Vagina (tissue), 2 donors: Measurements from ENCODE around the gene ZNF512. TPM values are rescaled to one million over a fixed set of nuclear protein-coding genes. Genes with fewer than 3 reads are reported as not detected.

Experiments used
- DNase-seq, 2 donors: peaks; one replicate each; pipeline ENCODE4 v3.0.0-alpha.2; 2017; ENCODE audit errors: extremely low spot score in 2 of 2
- H3K27ac ChIP-seq: fragments of 200-600 bp; sonication (generic); one replicate; pipeline ENCODE4 v1.5.1; 2019
- H3K27me3 ChIP-seq: fragments of 200-600 bp; sonication (generic); one replicate; pipeline ENCODE4 v1.5.1; 2019
- H3K36me3 ChIP-seq, 2 donors: fragments of 200-600 bp; sonication (generic); one replicate each; pipeline ENCODE4 v1.5.1; 2017 to 2019
- H3K4me1 ChIP-seq: fragments of 200-600 bp; sonication (generic); one replicate; pipeline ENCODE4 v1.5.1; 2019
- H3K4me3 ChIP-seq, 2 donors: fragments of 200-600 bp; sonication (generic); 1 replicate in 1 of 2; 2 replicates in 1 of 2; pipeline ENCODE4 v1.5.1; 2016 to 2019
- H3K9me3 ChIP-seq: fragments of 200-600 bp; sonication (generic); one replicate; pipeline ENCODE4 v1.5.1; 2019
- POLR2A ChIP-seq, 2 donors: fragments of 450-650 bp; IDR thresholded peaks; one replicate each; pipeline ENCODE4 v1.6.1; 2017; ENCODE audit warnings: antibody characterized with exemption in 2 of 2, mild to moderate bottlenecking in 2 of 2, moderate library complexity in 2 of 2
- POLR2AphosphoS5 ChIP-seq, 2 donors: sonication (generic); formaldehyde crosslinking; IDR thresholded peaks; one replicate each; pipeline ENCODE4 v1.9.0; 2017; ENCODE audit warnings: antibody characterized with exemption in 2 of 2, mild to moderate bottlenecking in 2 of 2, low read depth in 1 of 2; ENCODE audit not compliant: insufficient read depth in 1 of 2
- intact Hi-C: fragments of 100-400 bp; cut with DNase I; formaldehyde crosslinking; loops from one replicate; pipeline ENCODE4 v1.15.1; 2023
- total RNA-seq: library from RNA; depleted of rRNA; stranded (reverse); fragments of >200 nt; gene quantifications from one replicate; pipeline ENCODE4 v1.2.3, GENCODE V29; 2016
- TF ChIP-seq, protein P1 (sequence below), 3 experiments: fragments of 450-650 bp in 2 of 3; fragments of 200-600 bp in 1 of 3; sonication (generic) in 1 of 3; IDR thresholded peaks; one replicate each; pipeline ENCODE4 v1.5.1; 2017 to 2019; ENCODE audit warnings: antibody characterized with exemption in 3 of 3, mild to moderate bottlenecking in 2 of 3, moderate library complexity in 2 of 3

ZNF512 gene
- total RNA-seq, 1 donor from 2014 or later: 35.4 TPM

DNA sequence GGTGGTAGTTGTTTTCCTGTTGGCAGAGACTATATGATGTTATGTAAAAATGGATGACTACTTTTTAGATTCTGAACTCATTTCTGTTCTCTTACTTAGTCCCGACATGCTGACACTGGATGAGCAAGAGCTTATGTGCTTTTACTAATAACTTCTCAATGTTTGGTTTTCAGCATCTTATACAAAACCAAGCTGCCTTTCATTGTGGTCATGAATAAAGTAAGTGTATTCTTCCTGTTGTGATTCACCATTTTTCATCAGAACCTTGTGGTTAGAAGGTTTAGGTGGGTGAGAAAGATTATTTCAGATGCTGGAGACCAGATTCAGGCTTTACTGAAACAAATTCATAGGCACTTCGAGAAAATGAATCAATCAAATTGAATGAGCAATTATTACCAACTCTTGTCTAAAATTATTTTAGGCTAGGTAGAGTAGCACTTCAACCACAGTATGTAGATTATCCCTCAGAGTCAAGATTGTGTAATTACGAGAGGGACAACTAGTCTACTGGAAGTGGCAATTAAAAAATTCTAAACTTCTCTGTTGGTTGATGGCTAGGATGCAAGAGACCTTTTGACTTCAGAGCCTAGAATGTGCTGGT lies 55.3 kb downstream of the ZNF512 start:
- no peak for DNase-seq
- H3K4me3 ChIP-seq: no peak overlapping the region
- intact Hi-C loops: no loop called here
- peaks cover 8 to 85% of the 10 kb centered on the region in 2 donors for H3K36me3 ChIP-seq
- H3K27me3 ChIP-seq: no peaks in the 10 kb centered on the region
- H3K27ac ChIP-seq: no peak overlapping the region
- no peaks in the 10 kb centered on the region for H3K4me1 ChIP-seq
- H3K9me3 ChIP-seq: no peaks in the 10 kb centered on the region
- TF ChIP-seq POLR2A (IDR thresholded peaks at IDR 0.05): no peak

GRCh38 chr2:27638709-27639108 lies 55.9 kb downstream of the ZNF512 start:
- intact Hi-C loops: no loop called here
- no peaks in the 10 kb centered on the region for H3K4me1 ChIP-seq
- H3K27ac ChIP-seq: no peak overlapping the region
- no peaks in the 10 kb centered on the region for H3K27me3 ChIP-seq
- H3K9me3 ChIP-seq: no peaks in the 10 kb centered on the region
- no peak for DNase-seq
- H3K36me3 ChIP-seq: peaks cover 8 to 80% of the 10 kb centered on the region in 2 donors
- TF ChIP-seq POLR2AphosphoS5 (IDR thresholded peaks at IDR 0.05; ENCODE audit: insufficient read depth in 1 of 2, low read depth in 1 of 2) (no peak), POLR2A (IDR thresholded peaks at IDR 0.05) (no peak)
- TF ChIP-seq, protein P1, sequence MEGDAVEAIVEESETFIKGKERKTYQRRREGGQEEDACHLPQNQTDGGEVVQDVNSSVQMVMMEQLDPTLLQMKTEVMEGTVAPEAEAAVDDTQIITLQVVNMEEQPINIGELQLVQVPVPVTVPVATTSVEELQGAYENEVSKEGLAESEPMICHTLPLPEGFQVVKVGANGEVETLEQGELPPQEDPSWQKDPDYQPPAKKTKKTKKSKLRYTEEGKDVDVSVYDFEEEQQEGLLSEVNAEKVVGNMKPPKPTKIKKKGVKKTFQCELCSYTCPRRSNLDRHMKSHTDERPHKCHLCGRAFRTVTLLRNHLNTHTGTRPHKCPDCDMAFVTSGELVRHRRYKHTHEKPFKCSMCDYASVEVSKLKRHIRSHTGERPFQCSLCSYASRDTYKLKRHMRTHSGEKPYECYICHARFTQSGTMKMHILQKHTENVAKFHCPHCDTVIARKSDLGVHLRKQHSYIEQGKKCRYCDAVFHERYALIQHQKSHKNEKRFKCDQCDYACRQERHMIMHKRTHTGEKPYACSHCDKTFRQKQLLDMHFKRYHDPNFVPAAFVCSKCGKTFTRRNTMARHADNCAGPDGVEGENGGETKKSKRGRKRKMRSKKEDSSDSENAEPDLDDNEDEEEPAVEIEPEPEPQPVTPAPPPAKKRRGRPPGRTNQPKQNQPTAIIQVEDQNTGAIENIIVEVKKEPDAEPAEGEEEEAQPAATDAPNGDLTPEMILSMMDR (IDR thresholded peaks at IDR 0.05): no peak
- H3K4me3 ChIP-seq: no peak overlapping the region

GRCh38 chr2:27640722-27641245 lies 57.9 kb downstream of the ZNF512 start:
- Histone ChIP-seq H3K27me3 (no peaks in the 10 kb centered on the region), H3K9me3 (no peaks in the 10 kb centered on the region), H3K4me3 (no peak overlapping the region), H3K4me1 (no peaks in the 10 kb centered on the region), H3K36me3 (peaks cover 6 to 66% of the 10 kb centered on the region in 2 donors), H3K27ac (no peak overlapping the region)
- intact Hi-C loops: no loop called here
- no peak for TF ChIP-seq POLR2A (IDR thresholded peaks at IDR 0.05)
- no peak for DNase-seq

- TF ChIP-seq POLR2A (IDR thresholded peaks at IDR 0.05) (no peak), POLR2AphosphoS5 (IDR thresholded peaks at IDR 0.05; ENCODE audit: insufficient read depth in 1 of 2, low read depth in 1 of 2) (no peak)
- TF ChIP-seq, protein P1 (IDR thresholded peaks at IDR 0.05): no peak
- DNase-seq: no peak
- Histone ChIP-seq H3K4me3 (no peak overlapping the region), H3K9me3 (no peaks in the 10 kb centered on the region), H3K4me1 (no peaks in the 10 kb centered on the region), H3K36me3 (peaks cover 4 to 67% of the 10 kb centered on the region in 2 donors), H3K27me3 (no peaks in the 10 kb centered on the region), H3K27ac (no peak overlapping the region)
- intact Hi-C loops: no loop called here
These were observed 62.4 kb downstream of the ZNF512 start for GRCh38 chr2:27645197-27645596.

GRCh38 chr2:27647289-27647688 lies 64.4 kb downstream of the ZNF512 start:
- DNase-seq: no peak
- Histone ChIP-seq H3K4me1 (no peaks in the 10 kb centered on the region), H3K36me3 (peaks cover 4 to 67% of the 10 kb centered on the region in 2 donors), H3K9me3 (no peaks in the 10 kb centered on the region), H3K27ac (no peak overlapping the region), H3K27me3 (no peaks in the 10 kb centered on the region), H3K4me3 (no peak overlapping the region)
- intact Hi-C loops: no loop called here
- TF ChIP-seq POLR2A (IDR thresholded peaks at IDR 0.05) (no peak), POLR2AphosphoS5 (IDR thresholded peaks at IDR 0.05; ENCODE audit: insufficient read depth in 1 of 2, low read depth in 1 of 2) (no peak)
- TF ChIP-seq, protein P1 (IDR thresholded peaks at IDR 0.05): no peak

DNA sequence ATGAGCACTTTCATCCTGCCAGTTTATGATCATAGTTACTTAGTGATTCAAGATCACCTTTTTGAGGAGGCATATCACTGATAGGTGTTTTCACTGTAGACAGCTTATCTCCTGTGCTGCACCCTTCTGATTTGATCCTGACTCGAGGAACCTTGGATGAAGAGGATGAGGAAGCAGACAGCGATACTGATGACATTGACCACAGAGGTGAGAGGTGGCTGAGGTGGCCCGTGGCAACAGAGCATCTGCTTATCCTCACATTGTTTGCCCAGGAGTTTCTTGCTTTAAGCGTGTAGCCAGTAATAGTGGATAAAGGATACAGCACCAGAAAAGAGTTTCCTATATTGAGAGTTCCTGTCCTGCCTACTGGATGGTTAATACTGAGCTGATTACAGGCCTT lies 64.9 kb downstream of the ZNF512 start:
- Histone ChIP-seq H3K36me3 (peaks cover 4 to 67% of the 10 kb centered on the region in 2 donors), H3K9me3 (no peaks in the 10 kb centered on the region), H3K27ac (no peak overlapping the region), H3K4me3 (no peak overlapping the region), H3K4me1 (no peaks in the 10 kb centered on the region), H3K27me3 (no peaks in the 10 kb centered on the region)
- no peak for DNase-seq
- TF ChIP-seq, protein P1 (IDR thresholded peaks at IDR 0.05): no peak
- TF ChIP-seq POLR2AphosphoS5 (IDR thresholded peaks at IDR 0.05; ENCODE audit: insufficient read depth in 1 of 2, low read depth in 1 of 2): no peak
- no peak for TF ChIP-seq POLR2A (IDR thresholded peaks at IDR 0.05)
- intact Hi-C loops: no loop called here
